HG03097 (cell line): ENCODE data around the gene ATP13A4.

Experiments used
- ATAC-seq: cut with Tn5 transposase; IDR thresholded peaks from one replicate; pipeline ENCODE4 v1.9.1; 2021; ENCODE audit not compliant: unreplicated experiment, low FRiP score

Gene ATP13A4

DNA sequence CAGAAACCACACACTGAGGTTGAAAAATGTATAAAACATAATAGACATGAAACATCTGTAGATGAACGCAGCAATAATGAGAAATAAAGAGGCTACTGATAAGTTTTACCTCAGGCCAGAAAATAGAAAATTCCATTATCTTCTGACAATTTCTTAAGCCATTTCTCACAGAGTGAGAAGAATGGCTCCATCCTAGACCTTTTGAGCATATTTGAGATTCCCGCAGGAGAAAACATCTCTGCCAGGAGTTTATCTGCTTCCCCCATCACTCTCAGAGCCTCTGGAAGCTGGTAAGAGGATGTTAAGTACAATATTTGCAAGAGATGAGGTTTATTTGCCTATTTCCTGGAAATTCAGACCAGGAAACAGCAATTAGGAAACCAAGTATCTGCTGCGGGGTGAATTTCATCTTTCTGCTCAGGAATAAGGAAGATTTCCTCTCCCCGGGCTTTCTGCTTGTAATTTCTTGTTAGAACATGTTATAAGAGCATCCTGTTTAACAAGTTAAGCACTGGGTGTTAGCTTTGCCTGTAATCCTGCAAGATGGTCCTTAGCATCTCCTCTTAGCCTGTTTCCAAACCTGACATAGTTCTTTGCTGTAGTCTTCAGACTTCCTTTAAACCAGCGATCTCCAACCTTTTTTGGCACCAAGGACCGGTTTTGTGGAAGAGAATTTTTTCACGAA is 54.8 kb downstream of the ATP13A4 start:
- ATAC-seq: no peak

DNA sequence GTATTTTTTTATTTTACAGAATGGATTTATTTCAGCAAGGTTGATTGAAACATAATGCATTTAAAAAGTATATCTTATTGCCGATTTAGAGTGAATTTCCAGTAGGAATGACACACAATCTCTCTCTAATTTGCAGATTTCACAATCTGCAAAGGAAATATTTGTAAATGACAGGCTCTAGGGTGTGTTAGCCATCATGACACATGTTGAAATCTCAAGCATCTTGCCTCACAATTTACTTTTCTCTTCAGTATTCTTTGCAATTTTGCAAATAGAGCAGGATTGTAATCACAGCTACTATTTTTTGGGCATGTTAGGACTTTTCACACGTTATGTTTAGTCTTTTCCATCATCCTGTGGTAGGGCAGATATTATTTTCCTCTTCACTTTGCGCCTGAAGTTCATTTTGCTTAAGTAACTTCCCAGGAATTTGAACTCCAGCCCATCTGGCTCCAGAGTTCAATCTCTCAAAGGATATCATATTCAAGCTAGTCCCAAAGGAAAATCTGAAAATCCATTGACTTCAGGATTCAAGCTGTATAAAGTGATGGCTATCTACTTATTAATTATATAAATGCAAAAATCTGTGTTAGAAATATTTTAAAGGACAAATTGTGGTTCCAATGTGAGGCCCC is 55.4 kb downstream of the ATP13A4 start:
- ATAC-seq: no peak

DNA sequence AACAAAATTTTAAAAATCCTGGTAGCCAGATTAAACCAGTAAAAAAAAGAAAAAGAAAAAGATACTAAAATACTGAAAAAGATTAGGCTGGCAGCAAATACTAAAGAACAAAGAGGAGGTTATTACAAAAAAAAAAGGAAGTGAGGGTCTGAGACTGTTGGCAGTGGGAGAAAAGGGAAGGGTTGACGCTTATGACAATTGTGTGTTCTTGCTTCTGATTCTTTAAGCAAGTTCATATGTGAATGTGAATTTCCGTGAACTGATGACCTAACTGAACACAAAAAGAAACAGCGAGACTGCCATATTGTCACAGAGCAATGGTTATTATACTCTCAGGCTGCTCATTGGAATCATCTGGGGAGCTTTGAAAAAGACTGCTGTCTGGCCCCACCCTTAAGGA is 56.5 kb downstream of the ATP13A4 start:
- ATAC-seq: no peak

DNA sequence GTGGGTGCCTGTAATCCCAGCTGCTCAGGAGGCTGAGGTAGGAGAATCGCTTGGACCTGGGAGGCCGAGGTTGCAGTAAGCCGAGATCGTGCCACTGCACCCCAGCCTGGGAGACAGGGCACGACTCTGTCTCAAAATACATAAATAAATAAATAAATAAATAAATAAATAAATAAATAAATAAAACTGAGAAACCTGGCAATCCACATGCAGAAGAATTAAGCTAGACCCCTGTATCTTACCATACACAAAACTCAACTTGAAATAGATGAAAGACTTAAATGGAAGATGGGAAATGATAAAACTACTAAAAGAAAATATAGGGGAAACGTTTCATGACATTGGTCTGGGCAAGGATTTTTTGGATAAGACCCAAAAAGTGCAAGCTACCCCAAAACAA is 58.0 kb downstream of the ATP13A4 start:
- no peak for ATAC-seq

DNA sequence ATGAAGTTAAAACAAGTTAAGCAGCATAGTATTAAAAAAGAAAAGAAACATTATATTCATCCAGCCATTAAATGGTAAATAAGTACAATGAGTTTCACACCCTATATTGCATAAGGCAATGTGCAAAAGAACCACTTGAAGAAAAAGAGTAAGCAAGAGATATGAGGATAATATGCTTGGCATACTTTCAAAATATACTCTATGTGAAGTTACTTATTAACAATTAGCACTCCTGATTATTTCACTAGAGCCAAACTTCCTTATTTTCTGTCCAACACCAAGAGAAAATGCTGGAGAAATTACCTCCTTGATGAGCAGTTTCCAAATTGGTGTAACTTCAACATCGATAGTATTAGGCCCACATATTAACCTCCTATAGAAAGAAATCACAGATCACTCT is 63.7 kb downstream of the ATP13A4 start:
- ATAC-seq: no peak

DNA sequence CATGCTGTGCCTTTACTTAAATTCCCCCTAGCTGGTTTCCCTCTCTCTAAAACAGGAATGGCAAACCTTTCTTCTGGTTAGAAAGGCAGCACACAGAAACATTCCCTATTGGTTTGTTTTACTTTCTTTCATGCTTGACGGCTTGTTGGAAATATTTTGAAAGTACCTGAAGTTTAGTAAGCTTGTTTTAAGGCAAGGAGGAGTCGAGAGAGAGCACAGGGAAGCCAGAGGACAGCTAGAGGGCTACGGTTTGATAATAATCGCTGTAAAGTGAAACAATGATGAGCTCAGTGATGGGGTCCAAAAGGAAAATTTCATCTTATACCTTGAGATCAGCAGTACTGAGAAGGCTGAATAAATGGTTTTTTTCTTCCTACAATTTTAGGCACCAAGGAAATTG is 64.1 kb downstream of the ATP13A4 start:
- no peak for ATAC-seq

DNA sequence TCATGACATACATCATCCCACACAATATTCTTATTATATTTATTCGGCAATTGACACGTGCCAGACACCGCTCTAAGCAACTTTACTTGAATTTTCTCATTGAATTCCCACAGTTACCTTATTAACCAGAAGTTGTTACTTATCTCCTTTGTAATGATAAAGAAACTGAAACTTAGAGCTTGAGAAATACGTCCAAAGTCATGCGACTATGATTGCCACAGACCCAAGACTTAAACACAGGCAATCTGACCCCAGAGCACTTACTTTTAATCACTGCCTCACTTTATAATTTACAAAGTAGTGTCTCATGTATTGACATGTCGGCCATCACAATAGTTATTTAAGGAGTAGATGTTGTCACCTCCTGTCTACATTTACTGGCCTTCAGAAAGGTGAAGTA is 64.7 kb downstream of the ATP13A4 start:
- no peak for ATAC-seq

DNA sequence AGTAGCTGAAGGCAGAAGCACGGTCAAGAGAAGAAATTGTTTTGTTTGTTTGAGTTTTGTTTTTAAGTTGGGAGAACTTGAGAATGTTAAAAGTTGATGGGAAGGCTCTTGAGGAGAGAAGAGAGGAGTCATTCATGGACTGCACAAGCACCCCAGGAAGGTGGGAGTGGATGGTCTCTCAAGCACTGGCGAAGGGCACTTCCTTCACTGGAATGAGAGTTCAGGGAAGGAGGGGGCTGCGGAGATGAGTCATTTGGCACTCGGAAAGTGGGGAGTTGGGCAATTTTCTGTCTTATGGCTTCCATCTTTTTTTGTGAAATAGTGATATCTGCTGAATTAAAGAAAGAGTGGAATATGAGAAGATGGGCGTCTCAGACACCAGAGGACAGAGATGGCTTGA is 66.0 kb downstream of the ATP13A4 start:
- ATAC-seq: no peak

DNA sequence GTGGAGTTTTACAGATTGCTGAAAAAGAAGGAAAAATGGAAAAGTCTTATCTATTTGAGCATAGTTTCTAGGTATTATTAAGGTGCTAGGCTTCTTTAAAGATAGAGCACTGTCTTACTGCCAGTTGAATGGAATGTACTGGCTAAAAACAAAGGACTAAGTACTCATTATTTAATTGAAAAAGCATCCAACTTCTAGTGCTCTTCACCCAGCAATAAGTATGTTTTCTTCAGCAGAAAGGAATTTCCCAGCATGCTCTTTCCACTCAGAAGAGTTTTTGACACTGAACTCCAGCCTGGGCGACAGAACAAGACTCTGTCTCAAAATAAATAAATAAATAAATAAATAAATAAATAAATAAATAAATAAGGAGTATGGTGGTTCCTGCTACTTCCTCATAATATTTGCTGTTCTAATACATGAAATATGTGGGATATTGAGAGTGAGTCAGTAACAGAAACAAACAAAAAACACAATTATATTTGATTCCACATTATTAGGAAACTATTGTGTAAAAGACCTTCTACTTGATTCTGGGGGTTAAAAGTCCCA is 70.6 kb downstream of the ATP13A4 start:
- ATAC-seq: no peak

DNA sequence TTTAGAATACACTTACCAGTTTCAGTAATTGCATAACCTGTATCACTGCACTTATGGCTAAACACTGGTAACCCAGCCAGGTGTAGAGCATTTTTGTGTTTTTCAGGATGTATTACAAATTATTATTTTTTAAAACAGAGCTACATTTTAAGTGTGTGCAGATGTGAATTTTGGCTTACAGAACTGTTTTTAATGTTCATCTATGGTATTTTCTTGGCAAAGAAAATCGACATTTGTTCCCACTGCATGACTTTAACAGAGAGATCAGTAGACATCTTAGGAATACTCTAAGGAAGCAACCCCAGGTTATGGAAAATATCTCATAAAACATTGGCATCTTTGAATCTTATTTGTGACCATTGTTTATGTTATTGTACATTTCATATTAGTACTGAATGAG is 73.3 kb downstream of the ATP13A4 start:
- ATAC-seq: no peak

DNA sequence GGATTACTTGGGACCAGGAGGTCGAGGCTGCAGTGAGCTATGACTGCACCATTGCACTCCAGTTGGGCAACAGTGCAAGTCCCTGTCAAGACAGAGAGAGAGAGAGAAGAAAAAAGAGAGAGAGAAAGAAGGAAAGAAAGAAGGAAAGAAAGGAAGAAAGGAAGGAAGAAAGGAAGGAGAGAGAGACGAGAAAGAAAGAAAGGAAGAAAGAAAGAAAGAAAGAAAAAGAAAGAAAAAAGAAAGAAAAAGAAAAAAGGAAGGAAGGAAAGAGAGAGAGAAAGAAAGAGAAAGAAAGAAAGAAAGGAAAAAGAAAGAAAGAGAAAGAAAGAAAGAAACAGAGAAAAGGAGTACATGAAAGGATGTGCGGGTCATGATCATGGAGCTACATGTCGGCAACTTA is 80.2 kb downstream of the ATP13A4 start:
- no peak for ATAC-seq

DNA sequence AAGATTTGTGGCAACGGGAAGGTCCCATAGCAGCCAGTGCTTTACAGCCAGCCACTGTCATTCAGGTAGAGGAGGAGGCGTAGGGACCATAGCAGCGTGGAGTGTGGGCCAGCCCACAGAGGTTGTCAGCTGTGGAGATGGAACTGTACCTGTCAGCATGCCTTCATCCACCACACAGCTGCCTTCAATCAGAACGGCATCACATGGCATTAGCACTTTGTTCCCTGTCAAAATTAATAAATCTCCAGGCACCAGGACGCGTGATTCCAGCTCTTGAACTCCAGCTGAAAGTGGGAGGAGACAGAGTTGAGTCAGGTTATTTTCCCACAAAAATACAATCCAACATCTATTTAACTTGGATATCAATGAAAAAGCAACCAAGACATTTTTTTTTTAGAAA is 84.0 kb downstream of the ATP13A4 start:
- ATAC-seq: no peak

DNA sequence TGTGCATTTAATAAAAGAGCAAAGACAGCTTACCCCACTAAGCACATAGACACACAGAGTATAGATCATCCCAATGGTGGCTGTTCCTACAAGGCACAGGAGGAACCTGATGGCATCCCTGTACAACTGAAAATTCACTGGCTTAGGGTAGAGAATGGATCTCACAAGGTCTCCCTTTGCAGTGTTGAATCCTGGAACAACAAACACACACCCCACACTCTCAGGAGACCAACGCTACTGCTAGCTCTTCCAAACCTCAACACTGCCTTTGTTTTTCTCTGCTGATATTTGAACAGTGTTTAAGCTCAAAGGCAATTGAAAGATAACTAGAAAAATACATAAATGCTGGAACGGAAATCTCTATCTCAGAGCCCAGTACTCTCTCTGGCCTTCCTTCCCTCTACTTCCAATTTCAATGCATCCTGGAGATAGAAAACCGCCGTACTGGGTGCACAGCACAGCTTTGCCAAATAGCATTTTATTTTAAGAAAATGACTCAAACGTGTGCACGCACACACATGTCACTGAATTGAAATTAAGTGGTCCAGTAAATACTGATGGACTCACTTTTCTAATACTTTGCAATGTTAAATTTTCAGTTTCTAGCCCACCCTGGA is 88.6 kb downstream of the ATP13A4 start:
- no peak for ATAC-seq

DNA sequence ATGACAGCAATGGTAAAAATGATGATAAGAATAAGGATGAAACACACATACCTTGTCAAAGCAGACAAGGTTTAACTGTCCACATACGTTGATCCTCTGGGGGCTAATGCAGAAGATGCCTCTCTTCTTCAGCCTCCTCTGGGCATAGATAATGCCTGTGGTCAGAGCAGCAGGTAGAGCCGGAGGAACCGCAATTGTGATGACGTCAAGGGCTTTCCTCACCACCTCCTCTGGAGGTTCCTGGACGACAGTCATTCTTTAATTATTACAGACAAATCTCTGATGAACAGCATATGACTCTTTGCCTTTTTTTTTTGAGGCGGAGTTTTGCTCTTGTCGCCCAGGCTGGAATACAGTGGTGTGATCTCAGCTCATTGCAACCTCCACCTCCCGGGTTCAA is 89.8 kb downstream of the ATP13A4 start:
- no peak for ATAC-seq

DNA sequence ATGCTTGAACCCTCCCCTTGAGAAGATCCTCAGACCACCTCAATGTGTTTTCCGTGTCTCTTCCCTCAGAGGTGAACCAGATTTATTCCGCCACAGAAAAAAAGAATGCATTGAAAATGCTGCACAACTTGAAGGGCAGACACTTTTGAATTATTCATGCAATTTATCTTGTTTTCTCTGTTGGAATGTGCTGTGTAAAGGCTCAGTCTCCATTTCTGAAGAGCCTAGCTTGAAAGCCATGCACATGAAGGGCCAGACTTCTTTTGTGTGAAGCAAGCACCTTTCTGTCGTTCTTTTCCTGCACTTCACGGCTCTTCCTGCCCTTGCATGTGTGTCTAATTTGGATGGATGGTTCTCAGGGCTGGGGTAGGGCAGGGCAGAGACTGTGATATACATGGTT is 97.2 kb downstream of the ATP13A4 start:
- ATAC-seq: no peak

DNA sequence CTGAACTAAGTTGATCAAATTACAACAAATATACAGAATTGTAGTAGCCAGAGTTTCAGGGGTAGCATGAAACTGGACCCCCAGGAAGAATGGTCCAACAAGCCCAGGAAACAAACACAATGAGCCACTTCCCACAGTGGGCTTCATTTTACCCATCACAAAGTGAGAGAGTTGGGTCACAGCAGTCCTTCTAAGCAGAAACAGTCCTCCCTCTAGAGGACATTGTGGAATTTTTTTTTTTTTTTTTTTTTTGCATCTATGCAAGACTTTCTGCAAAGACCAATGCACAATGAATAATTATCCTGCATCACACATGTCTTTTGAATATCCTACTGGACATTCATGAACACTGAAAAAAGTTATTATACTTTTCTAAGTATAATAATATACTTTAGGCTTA is 102.4 kb downstream of the ATP13A4 start:
- no peak for ATAC-seq

DNA sequence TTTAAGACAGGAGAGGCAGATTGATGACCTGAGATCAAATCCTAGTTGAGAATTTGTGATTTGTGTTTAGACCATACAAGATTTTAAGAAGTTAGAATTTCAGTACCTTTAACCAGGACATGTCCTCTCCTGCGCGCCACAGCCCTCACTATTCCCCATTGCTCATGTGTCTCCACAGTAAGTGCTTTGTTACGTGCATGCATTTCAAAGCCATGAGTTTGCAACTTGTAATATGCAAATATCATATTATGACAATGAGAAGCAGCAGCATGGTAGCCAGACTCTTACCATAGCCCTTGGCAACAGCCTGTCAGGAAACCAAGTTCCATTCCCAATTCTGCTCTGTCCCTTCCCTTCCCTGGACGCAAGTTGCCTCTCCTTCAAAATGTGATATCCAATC is 102.8 kb downstream of the ATP13A4 start:
- ATAC-seq: no peak

DNA sequence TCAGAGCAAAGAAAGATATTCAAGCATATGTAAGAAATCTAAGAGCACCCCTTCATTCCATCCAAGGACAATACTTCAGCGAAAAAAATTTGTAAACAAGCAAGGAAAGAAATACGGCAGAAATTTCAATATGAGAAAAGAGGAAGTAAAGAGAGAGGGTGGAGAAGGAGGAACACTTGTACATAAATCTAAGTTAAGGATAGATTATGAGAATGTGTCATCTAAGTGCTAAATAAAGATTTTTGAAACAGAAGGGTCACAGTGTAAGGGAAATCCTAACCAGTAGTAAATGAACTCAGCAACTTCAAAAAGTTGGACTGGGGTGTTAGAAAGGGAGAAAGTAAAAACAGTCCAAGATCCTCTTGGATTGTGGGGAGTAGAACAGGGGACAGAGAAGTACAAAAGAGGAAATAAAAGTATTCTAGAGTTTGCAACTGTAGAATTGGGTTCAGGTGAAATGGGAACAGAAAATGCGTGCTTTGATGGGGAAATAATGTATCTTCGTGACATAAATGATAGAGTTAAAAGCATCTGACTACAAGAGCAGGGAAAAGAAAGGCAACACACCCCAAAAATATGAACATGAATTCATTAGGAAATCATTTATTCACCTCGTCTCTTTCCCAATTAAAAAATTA is 107.6 kb downstream of the ATP13A4 start:
- no peak for ATAC-seq

DNA sequence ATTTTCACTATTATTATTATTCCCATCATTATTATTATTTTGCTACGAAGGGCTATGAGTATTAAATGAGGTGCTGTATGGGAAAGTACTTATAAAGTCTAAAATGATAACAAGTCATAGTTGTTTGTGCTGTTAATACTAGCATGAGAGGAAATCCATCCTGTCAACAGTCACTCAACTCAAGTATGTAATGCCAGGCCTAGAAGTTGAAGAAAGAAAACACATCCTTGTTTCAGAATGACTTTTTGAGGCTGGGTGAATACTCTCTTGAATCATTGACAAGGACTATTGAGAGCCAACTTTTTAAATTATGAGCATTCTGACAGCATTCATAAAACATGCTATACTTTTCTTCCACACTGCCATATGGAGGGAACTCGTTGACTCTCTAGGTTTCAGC is 115.3 kb downstream of the ATP13A4 start:
- ATAC-seq: no peak

DNA sequence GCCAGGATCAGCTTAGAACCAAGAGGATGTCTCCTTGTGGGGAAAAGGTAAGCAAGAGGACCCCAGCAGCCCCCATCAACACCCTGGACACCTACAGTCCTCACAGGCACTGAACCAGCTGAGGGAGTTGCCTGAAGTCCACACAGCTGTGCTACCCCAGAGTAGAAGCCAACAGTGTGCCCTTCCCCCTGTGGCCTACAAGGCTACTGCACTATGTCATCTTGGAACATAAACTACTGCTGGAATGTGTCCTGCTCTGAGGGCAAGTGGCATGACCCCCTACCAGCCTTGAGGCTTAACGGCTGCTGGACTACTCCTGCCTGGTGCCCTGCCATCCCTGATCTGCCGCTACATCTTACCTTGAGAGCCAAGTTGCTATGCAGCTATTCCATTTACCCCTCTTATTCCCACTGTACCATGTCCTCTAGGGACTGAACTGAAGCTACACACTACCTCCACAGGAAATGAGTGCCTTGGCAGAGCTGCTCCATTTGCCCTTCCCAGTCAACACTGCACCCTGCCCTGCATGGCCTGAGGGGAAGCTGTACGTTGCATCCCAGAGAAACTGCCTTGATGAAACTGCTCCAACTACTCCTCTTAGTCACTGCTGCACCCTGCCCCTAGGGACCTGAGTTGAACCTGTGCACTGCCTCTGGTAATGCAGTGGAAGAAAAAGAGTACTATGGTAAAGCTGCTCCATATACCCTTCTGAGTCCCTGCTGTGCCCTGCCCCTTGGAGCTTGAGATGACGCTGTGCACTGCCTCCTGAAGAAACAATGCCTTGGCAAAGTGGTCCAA is 135.9 kb downstream of the ATP13A4 start:
- ATAC-seq: no peak

DNA sequence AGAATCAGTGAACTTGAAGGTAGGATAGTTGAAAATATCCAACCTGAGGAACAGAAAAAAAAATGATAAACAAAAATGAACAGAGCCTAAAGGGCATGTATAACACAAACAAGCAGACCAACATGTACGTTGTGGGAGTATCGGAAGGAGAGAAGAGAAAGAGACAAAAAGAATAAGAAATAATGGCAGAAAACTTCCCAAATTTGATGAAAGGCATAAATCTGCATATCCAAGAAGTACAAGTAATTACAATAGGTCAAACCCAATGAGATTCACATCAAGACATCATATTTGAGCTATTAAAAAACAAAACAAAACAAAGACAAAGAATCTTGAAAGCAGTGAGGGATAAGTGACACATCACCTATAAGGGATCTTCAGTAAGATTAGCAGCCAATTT is 138.1 kb downstream of the ATP13A4 start:
- ATAC-seq: no peak
